Mesenchymal stem cell (in vitro differentiated cells and primary cell): ENCODE results near the gene BET1.

ENCODE experiments used
- DNase-seq: peaks from one replicate; pipeline ENCODE4 v3.0.0-alpha.2; 2013
- H2AFZ ChIP-seq: one replicate; pipeline ENCODE4 v1.6.1; 2013; ENCODE audit warnings: low read depth, mild to moderate bottlenecking, control low read depth, inconsistent platforms, low read length, moderate library complexity
- H2AK5ac ChIP-seq: 2 replicates; pipeline ENCODE4 v1.6.1; 2013; ENCODE audit warnings: low read length, moderate library complexity, mild to moderate bottlenecking, inconsistent platforms; ENCODE audit not compliant: severe bottlenecking
- H2BK120ac ChIP-seq: one replicate; pipeline ENCODE4 v1.6.1; 2013; ENCODE audit warnings: low read depth, mild to moderate bottlenecking, inconsistent platforms, low read length, moderate library complexity
- H2BK12ac ChIP-seq, 2 experiments: one replicate each; pipeline ENCODE4 v1.6.1; 2013; ENCODE audit warnings: inconsistent platforms in 2 of 2, low read length in 2 of 2, mild to moderate bottlenecking in 2 of 2, moderate library complexity in 2 of 2, control low read depth in 1 of 2
- H2BK15ac ChIP-seq: one replicate; pipeline ENCODE4 v1.6.1; 2013; ENCODE audit warnings: mild to moderate bottlenecking, low read depth, inconsistent platforms; ENCODE audit not compliant: poor library complexity, severe bottlenecking
- H2BK5ac ChIP-seq: 2 replicates; pipeline ENCODE4 v1.6.1; 2013; ENCODE audit warnings: low read depth, mild to moderate bottlenecking, low read length, control low read depth, inconsistent platforms; ENCODE audit not compliant: poor library complexity, severe bottlenecking
- H3K14ac ChIP-seq, 2 experiments: one replicate each; pipeline ENCODE4 v1.6.1; 2013; ENCODE audit warnings: inconsistent platforms in 2 of 2, low read length in 2 of 2, control low read depth in 1 of 2, mild to moderate bottlenecking in 1 of 2, moderate library complexity in 1 of 2
- H3K18ac ChIP-seq, 2 experiments: one replicate each; pipeline ENCODE4 v1.6.1; 2013; ENCODE audit warnings: inconsistent platforms in 2 of 2, low read length in 2 of 2, control low read depth in 1 of 2, low read depth in 1 of 2, mild to moderate bottlenecking in 1 of 2
- H3K23ac ChIP-seq, 2 experiments: one replicate each; pipeline ENCODE4 v1.6.1; 2013; ENCODE audit warnings: inconsistent platforms in 2 of 2, low read length in 2 of 2, mild to moderate bottlenecking in 2 of 2, moderate library complexity in 2 of 2, control low read depth in 1 of 2
- H3K27ac ChIP-seq: 2 replicates; pipeline ENCODE4 v1.5.1; 2013; ENCODE audit warnings: mild to moderate bottlenecking, moderate library complexity, low read length, control low read depth, inconsistent platforms; ENCODE audit not compliant: poor library complexity, severe bottlenecking
- H3K27me3 ChIP-seq, 2 experiments: 2 replicates each; pipeline versions ENCODE4 v1.6.1 to v1.7.0; 2013; ENCODE audit warnings: low read length in 2 of 2, mild to moderate bottlenecking in 2 of 2, moderate library complexity in 2 of 2, control low read depth in 1 of 2, inconsistent platforms in 1 of 2; ENCODE audit not compliant: control insufficient read depth in 1 of 2, insufficient read depth in 1 of 2
- H3K36me3 ChIP-seq, 2 experiments: 2 replicates each; pipeline versions ENCODE4 v1.6.1 to v1.7.0; 2013; ENCODE audit warnings: low read length in 2 of 2, control low read depth in 1 of 2, inconsistent platforms in 1 of 2, low read depth in 1 of 2, mild to moderate bottlenecking in 1 of 2; ENCODE audit not compliant: insufficient read depth in 2 of 2, control insufficient read depth in 1 of 2
- H3K4ac ChIP-seq, 2 experiments: one replicate each; pipeline ENCODE4 v1.6.1; 2013; ENCODE audit warnings: inconsistent platforms in 2 of 2, low read length in 2 of 2, mild to moderate bottlenecking in 2 of 2, moderate library complexity in 2 of 2, control low read depth in 1 of 2, low read depth in 1 of 2
- H3K4me1 ChIP-seq: 2 replicates; pipeline ENCODE4 v1.6.1; 2013; ENCODE audit warnings: low read depth, low read length, control low read depth; ENCODE audit not compliant: control insufficient read depth, insufficient read depth
- H3K4me2 ChIP-seq: 2 replicates; pipeline ENCODE4 v1.6.1; 2013; ENCODE audit warnings: low read length, mild to moderate bottlenecking, inconsistent platforms; ENCODE audit not compliant: poor library complexity, severe bottlenecking
- H3K4me3 ChIP-seq, 2 experiments: 2 replicates each; pipeline versions ENCODE4 v1.5.1 to v1.7.0; 2013; ENCODE audit warnings: low read length in 2 of 2, mild to moderate bottlenecking in 2 of 2, control low read depth in 1 of 2, low read depth in 1 of 2; ENCODE audit not compliant: insufficient read depth in 1 of 2
- H3K79me1 ChIP-seq: replicated peaks from 2 replicates; pipeline ENCODE4 v1.6.1; 2013; ENCODE audit warnings: mild to moderate bottlenecking, control low read depth, low read length, inconsistent platforms; ENCODE audit not compliant: poor library complexity, severe bottlenecking
- H3K9ac ChIP-seq: 2 replicates; pipeline ENCODE4 v1.7.0; 2013; ENCODE audit warnings: mild to moderate bottlenecking, low read length, moderate library complexity
- H3K9me3 ChIP-seq: 2 replicates; pipeline ENCODE4 v1.7.0; 2013; ENCODE audit warnings: mild to moderate bottlenecking, low read length; ENCODE audit not compliant: control insufficient read depth
- H4K8ac ChIP-seq: one replicate; pipeline ENCODE4 v1.6.1; 2013; ENCODE audit warnings: inconsistent platforms, mild to moderate bottlenecking, low read length, moderate library complexity
- H4K91ac ChIP-seq: one replicate; pipeline ENCODE4 v1.6.1; 2013; ENCODE audit warnings: mild to moderate bottlenecking, low read length, inconsistent platforms
- WGBS: methylation state at CpG from one replicate; pipeline ENCODE4 v1.1.7; 2013; ENCODE audit warnings: mixed read lengths; 5-methylcytosine and 5-hydroxymethylcytosine counted together

Gene BET1

DNA sequence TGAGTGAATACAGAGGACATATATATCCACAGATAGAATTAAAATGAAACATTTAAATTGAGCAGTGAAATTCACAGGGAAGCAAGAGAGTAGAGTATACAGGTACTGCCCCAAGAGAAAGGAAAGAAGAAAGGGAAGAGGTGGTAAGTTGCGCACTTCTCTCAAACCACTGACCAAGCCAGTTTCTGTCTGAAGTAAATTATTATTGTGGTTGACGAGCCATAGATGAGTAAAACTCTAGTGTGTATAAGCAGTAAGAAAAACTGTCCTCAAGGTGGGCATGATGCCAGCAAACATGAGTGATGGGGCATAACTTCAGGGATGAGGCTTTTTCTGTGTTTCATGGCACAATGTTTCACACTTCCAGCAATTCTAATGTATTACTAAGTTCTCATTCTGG, 4.4 kb upstream of the BET1 start:
- H3K4me1 ChIP-seq: no peaks in the 10 kb centered on the region
- no peak overlapping the region for H2BK15ac ChIP-seq
- H2BK12ac ChIP-seq: no peak overlapping the region
- no peaks in the 10 kb centered on the region for H3K27me3 ChIP-seq
- H3K27ac ChIP-seq: no peak overlapping the region
- H2BK5ac ChIP-seq: no peak overlapping the region
- DNase-seq: peak; percentile 18
- no peak overlapping the region for H4K8ac ChIP-seq
- no peak overlapping the region for H2AK5ac ChIP-seq
- H3K23ac ChIP-seq: no peak overlapping the region
- no peak overlapping the region for H2AFZ ChIP-seq
- H3K9ac ChIP-seq: no peak overlapping the region
- no peak overlapping the region for H2BK120ac ChIP-seq
- 56% methylated on average over 2 of the region's 2 CpGs for WGBS
- no peaks in the 10 kb centered on the region for H3K79me1 ChIP-seq
- no peaks in the 10 kb centered on the region for H3K36me3 ChIP-seq
- no peak overlapping the region for H4K91ac ChIP-seq
- H3K9me3 ChIP-seq: no peaks in the 10 kb centered on the region
- H3K14ac ChIP-seq: no peak overlapping the region
- H3K4me3 ChIP-seq: no peak overlapping the region
- H3K4ac ChIP-seq: no peak overlapping the region
- no peak overlapping the region for H3K4me2 ChIP-seq
- no peak overlapping the region for H3K18ac ChIP-seq

DNA sequence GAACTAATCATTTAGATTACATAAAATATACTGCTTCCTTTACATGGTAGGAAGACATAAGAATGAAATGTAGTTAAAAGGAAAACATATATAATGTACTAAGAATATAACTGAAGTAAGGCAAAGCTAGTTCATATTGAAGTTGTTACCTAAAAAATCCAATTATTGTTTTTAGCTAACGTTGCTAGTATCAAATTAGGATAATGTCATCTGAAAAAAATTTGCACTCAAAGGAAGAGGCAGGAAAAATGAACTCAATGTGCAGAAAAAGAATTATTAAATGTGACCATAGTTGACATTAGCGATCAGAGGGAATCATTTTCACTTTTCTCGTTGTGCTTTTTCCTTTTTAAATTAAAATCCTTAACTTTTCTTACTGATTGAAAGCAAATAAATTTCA, 1.6 kb upstream of the BET1 start:
- Histone ChIP-seq H3K36me3 (no peaks in the 10 kb centered on the region), H3K4me3 (no peak overlapping the region), H3K18ac (no peak overlapping the region), H2BK120ac (no peak overlapping the region), H2AFZ (no peak overlapping the region), H3K79me1 (peaks cover 4% of the 10 kb centered on the region), H3K4me1 (no peaks in the 10 kb centered on the region), H3K27me3 (no peaks in the 10 kb centered on the region), H2BK12ac (no peak overlapping the region), H3K23ac (no peak overlapping the region), H4K8ac (no peak overlapping the region), H3K4me2 (no peak overlapping the region), H3K9ac (no peak overlapping the region), H3K4ac (no peak overlapping the region), H3K27ac (no peak overlapping the region), H3K9me3 (no peaks in the 10 kb centered on the region), H2BK15ac (no peak overlapping the region), H2BK5ac (no peak overlapping the region), H3K14ac (no peak overlapping the region), H2AK5ac (no peak overlapping the region), H4K91ac (no peak overlapping the region)
- DNase-seq: no peak
- 100% methylated on average over 3 of the region's 3 CpGs for WGBS

DNA sequence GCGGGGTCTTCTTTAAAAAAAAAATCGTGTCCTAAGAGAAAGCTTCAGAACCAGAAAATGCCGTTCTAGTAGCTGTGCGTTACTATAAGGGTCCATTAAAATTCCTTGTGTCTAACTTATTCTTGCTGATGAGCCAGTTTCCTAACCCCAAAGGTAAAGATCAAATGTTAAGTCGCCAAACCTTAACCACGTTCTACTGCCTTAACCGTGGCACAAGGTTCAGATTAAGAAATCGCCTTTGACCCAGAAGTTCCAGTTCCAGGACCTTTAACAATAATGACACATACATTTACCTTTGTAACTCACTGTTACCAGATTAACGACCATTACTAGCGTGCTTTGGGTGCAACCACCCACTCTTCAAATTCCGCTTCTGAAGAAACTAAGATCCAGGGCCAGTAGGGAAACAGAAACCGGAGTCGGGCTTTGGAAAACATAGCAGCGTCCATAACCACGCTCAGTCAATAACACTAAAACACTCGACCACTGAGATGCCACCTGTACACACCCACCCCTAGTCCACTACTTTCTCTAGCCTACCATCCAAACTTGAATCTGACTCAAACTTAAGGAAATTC, 620 bp downstream of the BET1 start:
- peak overlapping the region; percentile 74 for H2BK15ac ChIP-seq
- peak overlapping the region; percentile 87 to 93 for H3K4me3 ChIP-seq
- H2BK12ac ChIP-seq: no peak overlapping the region
- peak overlapping the region; percentile 67 for H2BK120ac ChIP-seq
- H3K14ac ChIP-seq: no peak overlapping the region
- peak overlapping the region; percentile 94 for H3K9ac ChIP-seq
- H3K27me3 ChIP-seq: no peaks in the 10 kb centered on the region
- H3K79me1 ChIP-seq: peaks cover 11% of the 10 kb centered on the region
- H3K9me3 ChIP-seq: no peaks in the 10 kb centered on the region
- H3K4me2 ChIP-seq: peak overlapping the region; percentile 90
- H4K91ac ChIP-seq: no peak overlapping the region
- peak overlapping the region in 1 of 2 experiments; percentile 94 for H3K18ac ChIP-seq
- no peaks in the 10 kb centered on the region for H3K4me1 ChIP-seq
- H4K8ac ChIP-seq: peak overlapping the region; percentile 89
- peak overlapping the region; percentile 66 for H2AK5ac ChIP-seq
- H2AFZ ChIP-seq: no peak overlapping the region
- peak overlapping the region in 1 of 2 experiments; percentile 90 for H3K4ac ChIP-seq
- H2BK5ac ChIP-seq: no peak overlapping the region
- peak overlapping the region; percentile 73 for H3K27ac ChIP-seq
- peak overlapping the region in 1 of 2 experiments; percentile 90 for H3K23ac ChIP-seq
- 13% methylated on average over 16 of the region's 16 CpGs for WGBS
- peaks cover 0 to 8% of the 10 kb centered on the region in 2 experiments for H3K36me3 ChIP-seq
- peak; percentile 63 for DNase-seq

DNA sequence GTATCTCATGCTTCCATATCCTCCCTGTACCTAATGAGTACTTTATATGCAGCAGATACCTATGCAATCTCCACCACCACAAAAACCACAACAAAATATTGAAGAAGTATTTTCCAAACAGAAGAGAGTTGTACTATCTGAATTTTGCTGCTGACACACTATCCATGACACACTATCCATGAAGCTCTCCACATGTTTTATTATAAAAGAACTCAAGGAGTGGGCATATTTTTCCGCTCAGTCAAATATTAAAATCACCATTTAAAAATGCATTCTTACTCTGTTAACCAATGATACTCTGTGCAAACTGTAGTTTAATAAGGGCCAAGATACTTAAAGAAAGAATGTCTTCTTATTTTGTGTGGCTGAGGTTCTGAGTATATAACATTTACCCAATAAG, 2.8 kb downstream of the BET1 start:
- no peaks in the 10 kb centered on the region for H3K27me3 ChIP-seq
- WGBS: no CpG with 5 or more reads among the region's 1 CpG
- H2BK12ac ChIP-seq: no peak overlapping the region
- H3K4me3 ChIP-seq: peak overlapping the region in 1 of 2 experiments; percentile 87
- H4K91ac ChIP-seq: no peak overlapping the region
- no peak overlapping the region for H2BK5ac ChIP-seq
- H2BK120ac ChIP-seq: no peak overlapping the region
- peak overlapping the region; percentile 27 for H3K9ac ChIP-seq
- no peak overlapping the region for H3K14ac ChIP-seq
- H2AK5ac ChIP-seq: no peak overlapping the region
- H4K8ac ChIP-seq: no peak overlapping the region
- H3K9me3 ChIP-seq: no peaks in the 10 kb centered on the region
- H3K18ac ChIP-seq: no peak overlapping the region
- H3K4ac ChIP-seq: no peak overlapping the region
- peaks cover 16% of the 10 kb centered on the region for H3K79me1 ChIP-seq
- H3K4me1 ChIP-seq: no peaks in the 10 kb centered on the region
- H2BK15ac ChIP-seq: no peak overlapping the region
- no peak for DNase-seq
- H3K36me3 ChIP-seq: peaks cover 0 to 23% of the 10 kb centered on the region in 2 experiments
- H3K27ac ChIP-seq: no peak overlapping the region
- H3K4me2 ChIP-seq: no peak overlapping the region
- H2AFZ ChIP-seq: no peak overlapping the region
- H3K23ac ChIP-seq: no peak overlapping the region
